GM23338 (cell line): Measurements from ENCODE around the gene FAM156B. TPM values are rescaled to one million over a fixed set of nuclear protein-coding genes. Genes with fewer than 3 reads are reported as not detected.
A peak's percentile ranks its signal among the peaks of the same experiment; 100 is the strongest.

Source experiments
- ATAC-seq: fragments of 200-7000 bp; cut with Tn5 transposase; 3 replicates; pipeline ENCODE4 v1.9.1; 2020
- DNase-seq: peaks from one replicate; pipeline ENCODE4 v3.0.0-alpha.2; 2015; ENCODE audit warnings: low spot score
- H2AFZ ChIP-seq: fragments of 200-600 bp; sonication (generic); 2 replicates; pipeline ENCODE4 v1.8.0; 2016; ENCODE audit warnings: antibody characterized with exemption, mild to moderate bottlenecking, moderate library complexity
- H3F3A ChIP-seq: fragments of 200-600 bp; sonication (generic); replicated peaks from 2 replicates; pipeline ENCODE4 v1.8.0; 2017; ENCODE audit warnings: antibody characterized with exemption, mixed run types, low read depth
- H3K27ac ChIP-seq: fragments of 200-600 bp; sonication (generic); 2 replicates; pipeline ENCODE4 v1.6.1; 2016; ENCODE audit warnings: low read depth
- H3K27me3 ChIP-seq: fragments of 200-600 bp; sonication (generic); 2 replicates; pipeline ENCODE4 v1.8.0; 2016; ENCODE audit warnings: mild to moderate bottlenecking, mixed run types, moderate library complexity; ENCODE audit not compliant: insufficient read depth
- H3K36me3 ChIP-seq: fragments of 200-600 bp; sonication (generic); 2 replicates; pipeline ENCODE4 v1.8.0; 2016; ENCODE audit warnings: mild to moderate bottlenecking; ENCODE audit not compliant: insufficient read depth
- H3K4me1 ChIP-seq: fragments of 200-600 bp; sonication (generic); 2 replicates; pipeline ENCODE4 v1.8.0; 2016; ENCODE audit warnings: mild to moderate bottlenecking, moderate library complexity; ENCODE audit not compliant: insufficient read depth
- H3K4me2 ChIP-seq: fragments of 200-600 bp; sonication (generic); 2 replicates; pipeline ENCODE4 v1.7.1; 2017; ENCODE audit warnings: mixed run types
- H3K4me3 ChIP-seq: fragments of 200-600 bp; sonication (generic); 2 replicates; pipeline ENCODE4 v1.6.1; 2016; ENCODE audit warnings: mixed run types
- H3K79me2 ChIP-seq: fragments of 200-600 bp; sonication (generic); replicated peaks from 2 replicates; pipeline ENCODE4 v1.8.0; 2017; ENCODE audit warnings: mild to moderate bottlenecking; ENCODE audit not compliant: insufficient read depth
- H3K9me2 ChIP-seq: fragments of 200-600 bp; sonication (generic); 2 replicates; pipeline ENCODE4 v1.8.0; 2017; ENCODE audit not compliant: insufficient read depth
- H4K20me1 ChIP-seq: fragments of 200-600 bp; sonication (generic); replicated peaks from 2 replicates; pipeline ENCODE4 v1.8.0; 2017; ENCODE audit warnings: mild to moderate bottlenecking; ENCODE audit not compliant: insufficient read depth
- H3K27ac Mint-ChIP-seq: 2 replicates; pipeline ENCODE4 v1.8.0; 2020; ENCODE audit warnings: inconsistent platforms, mild to moderate bottlenecking, moderate library complexity, mixed read lengths
- H3K27me3 Mint-ChIP-seq: 3 replicates; pipeline ENCODE4 v1.8.0; 2022; ENCODE audit warnings: low read depth, mild to moderate bottlenecking, moderate library complexity, mixed read lengths, inconsistent platforms; ENCODE audit not compliant: insufficient read depth, poor library complexity
- H3K36me3 Mint-ChIP-seq: 3 replicates; pipeline ENCODE4 v1.8.0; 2021; ENCODE audit warnings: low read depth, mild to moderate bottlenecking, inconsistent platforms, moderate library complexity, mixed read lengths
- H3K4me1 Mint-ChIP-seq: 3 replicates; pipeline ENCODE4 v1.8.0; 2020; ENCODE audit warnings: mild to moderate bottlenecking, inconsistent platforms, mixed read lengths
- H3K4me3 Mint-ChIP-seq: 3 replicates; pipeline ENCODE4 v1.8.0; 2021; ENCODE audit warnings: moderate library complexity, mild to moderate bottlenecking, inconsistent platforms, mixed read lengths
- H3K9me3 Mint-ChIP-seq: 3 replicates; pipeline ENCODE4 v1.8.0; 2020; ENCODE audit warnings: moderate library complexity, mild to moderate bottlenecking, inconsistent platforms, mixed read lengths
- CREB1 ChIP-seq: fragments of 250-450 bp; sonication (Bioruptor Pico); IDR thresholded peaks from 2 replicates; pipeline ENCODE4 v1.5.0; 2020; ENCODE audit warnings: low read depth, mild to moderate bottlenecking, moderate library complexity
- CTCF ChIP-seq, 2 experiments: fragments of 200-600 bp in 1 of 2; sonication (generic) in 1 of 2; conservative IDR thresholded peaks; 2 replicates each; pipeline versions ENCODE4 v1.5.1 to v1.6.1; 2016 to 2017; ENCODE audit warnings: antibody characterized with exemption in 2 of 2, low read depth in 2 of 2, mild to moderate bottlenecking in 2 of 2, moderate library complexity in 1 of 2
- ETS1 ChIP-seq: IDR thresholded peaks from 2 replicates; pipeline ENCODE4 v1.6.1; 2016; ENCODE audit warnings: antibody characterized with exemption
- EZH2phosphoT487 ChIP-seq: fragments of 200-600 bp; sonication (generic); IDR thresholded peaks from one replicate; pipeline ENCODE4 v1.8.1; 2018; ENCODE audit warnings: antibody characterized with exemption; ENCODE audit not compliant: unreplicated experiment
- JUNB ChIP-seq: IDR thresholded peaks from one replicate; pipeline ENCODE4 v1.6.1; 2016; ENCODE audit warnings: antibody characterized with exemption; ENCODE audit not compliant: unreplicated experiment
- POLR2AphosphoS5 ChIP-seq: IDR thresholded peaks from 2 replicates; pipeline ENCODE4 v1.6.1; 2016; ENCODE audit warnings: antibody characterized with exemption, low read depth
- STAT1 ChIP-seq: IDR thresholded peaks from one replicate; pipeline ENCODE4 v1.6.1; 2016; ENCODE audit warnings: antibody characterized with exemption; ENCODE audit not compliant: unreplicated experiment
- ZNF331 ChIP-seq: fragments of 250-450 bp; sonication (Bioruptor Pico); IDR thresholded peaks from 2 replicates; pipeline ENCODE4 v1.5.0; 2020; ENCODE audit warnings: low read depth, mild to moderate bottlenecking, moderate library complexity
- polyA plus RNA-seq: library from polyadenylated mRNA; unstranded; fragments of >200 nt; fragmentation: Nextera tagmentation; extraction: Ambion mirVana; gene quantifications from 2 replicates; pipeline ENCODE4 v1.2.1, GENCODE V29; 2016
- total RNA-seq: library from RNA; depleted of rRNA; stranded (reverse); fragments of >200 nt; shearing (Covaris generic); gene quantifications from 2 replicates; pipeline ENCODE4 v1.2.3, GENCODE V29; 2014

Gene FAM156B
- total and polyA plus RNA-seq, 2 experiments from 2014 or later = 11.1 to 19.1 TPM

- TF ChIP-seq STAT1 = no peak
- TF ChIP-seq ETS1 = no peak
- no peak for TF ChIP-seq ZNF331 (CRISPR knock-in tag)
- TF ChIP-seq CREB1 (CRISPR knock-in tag) = no peak
- TF ChIP-seq JUNB = no peak
- no peak for TF ChIP-seq EZH2phosphoT487
- TF ChIP-seq CTCF (conservative IDR thresholded peaks at IDR 0.05; ENCODE audit: low read depth in 2 of 2) = no peak
- Histone ChIP-seq H4K20me1 (no peaks in the 10 kb centered on the region), H3K4me2 (no peak overlapping the region), H3K36me3 (no peaks in the 10 kb centered on the region), H2AFZ (no peak overlapping the region), H3K9me2 (no peaks in the 10 kb centered on the region), H3K79me2 (no peaks in the 10 kb centered on the region), H3F3A (no peaks in the 10 kb centered on the region), H3K4me3 (no peak overlapping the region), H3K27me3 (no peaks in the 10 kb centered on the region), H3K4me1 (no peaks in the 10 kb centered on the region), H3K27ac (no peak overlapping the region)
- no peak for ATAC-seq
- Mint-ChIP-seq H3K27ac (no peak overlapping the region), H3K27me3 (peaks cover 10% of the 10 kb centered on the region), H3K4me1 (no peaks in the 10 kb centered on the region), H3K4me3 (no peak overlapping the region), H3K36me3 (no peaks in the 10 kb centered on the region), H3K9me3 (peaks cover 3% of the 10 kb centered on the region; the same call in 1 of the 3 replicates)
- DNase-seq = no peak
Observed at GRCh38 chrX:52933213-52933612, 36.1 kb downstream of the FAM156B start.

- Histone ChIP-seq H3K4me1 (no peaks in the 10 kb centered on the region), H3K27me3 (no peaks in the 10 kb centered on the region), H2AFZ (peak overlapping the region; percentile 85), H3K27ac (peak overlapping the region; percentile 91), H3K36me3 (no peaks in the 10 kb centered on the region), H3K79me2 (no peaks in the 10 kb centered on the region), H3F3A (no peaks in the 10 kb centered on the region), H4K20me1 (no peaks in the 10 kb centered on the region), H3K9me2 (no peaks in the 10 kb centered on the region), H3K4me2 (peak overlapping the region; percentile 79), H3K4me3 (peak overlapping the region; percentile 79)
- ATAC-seq = no peak; the same call in 2 of the 3 replicates
- H3K4me3 Mint-ChIP-seq = peak overlapping the region; percentile 90
- no peaks in the 10 kb centered on the region for H3K4me1 Mint-ChIP-seq
- H3K9me3 Mint-ChIP-seq = peaks cover 3% of the 10 kb centered on the region; the same call in 1 of the 3 replicates
- no peaks in the 10 kb centered on the region for H3K36me3 Mint-ChIP-seq
- no peak for DNase-seq
- peak overlapping the region; percentile 99 for H3K27ac Mint-ChIP-seq
- TF ChIP-seq ZNF331 (CRISPR knock-in tag) = no peak
- 0 out of 2 replicates have a peak, but pooled peaks have one; percentile 7 for TF ChIP-seq POLR2AphosphoS5
- peaks cover 10% of the 10 kb centered on the region for H3K27me3 Mint-ChIP-seq
Observed at GRCh38 chrX:52933976-52934703, 37.0 kb downstream of the FAM156B start.
